Measurements from ENCODE around the gene TRPM5.

The TRPM5 gene

GRCh38 chr11:2418693-2419360, 25.5 kb downstream of the TRPM5 start:
- Histone ChIP-seq H3K9me3 (ENCODE audit: control insufficient read depth, low read length) (no peaks in the 10 kb centered on the region), H3K36me3 (ENCODE audit: control insufficient read depth, insufficient read depth, low read length) (no peaks in the 10 kb centered on the region), H3K4me1 (ENCODE audit: control insufficient read depth, insufficient read depth, low read length) (peaks cover 7% of the 10 kb centered on the region)

GRCh38 chr11:2417856-2418692, 26.2 kb downstream of the TRPM5 start:
- Histone ChIP-seq H3K36me3 (ENCODE audit: control insufficient read depth, insufficient read depth, low read length) (no peaks in the 10 kb centered on the region), H3K4me3 (ENCODE audit: low read length) (no peak overlapping the region), H3K27me3 (ENCODE audit: control insufficient read depth, insufficient read depth, low read length) (peaks cover 7% of the 10 kb centered on the region), H3K9ac (ENCODE audit: low read length) (no peak overlapping the region), H3K9me3 (ENCODE audit: control insufficient read depth, low read length) (no peaks in the 10 kb centered on the region), H3K4me1 (ENCODE audit: control insufficient read depth, insufficient read depth, low read length) (peaks cover 7% of the 10 kb centered on the region)

More at GRCh38 chr11:2418693-2419360, 25.5 kb downstream of the TRPM5 start:
- Histone ChIP-seq H3K27me3 (ENCODE audit: control insufficient read depth, insufficient read depth, low read length) (peaks cover 7% of the 10 kb centered on the region), H3K4me3 (ENCODE audit: low read length) (no peak overlapping the region), H3K9ac (ENCODE audit: low read length) (no peak overlapping the region)

GRCh38 chr11:2416765-2417164, 27.5 kb downstream of the TRPM5 start:
- peaks cover 7% of the 10 kb centered on the region for H3K4me1 ChIP-seq (ENCODE audit: control insufficient read depth, insufficient read depth, low read length)
- H3K36me3 ChIP-seq (ENCODE audit: control insufficient read depth, insufficient read depth, low read length): no peaks in the 10 kb centered on the region
- peaks cover 7% of the 10 kb centered on the region for H3K27me3 ChIP-seq (ENCODE audit: control insufficient read depth, insufficient read depth, low read length)
- no peaks in the 10 kb centered on the region for H3K9me3 ChIP-seq (ENCODE audit: control insufficient read depth, low read length)
- no peak overlapping the region for H3K4me3 ChIP-seq (ENCODE audit: low read length)
- no peak overlapping the region for H3K9ac ChIP-seq (ENCODE audit: low read length)

DNA sequence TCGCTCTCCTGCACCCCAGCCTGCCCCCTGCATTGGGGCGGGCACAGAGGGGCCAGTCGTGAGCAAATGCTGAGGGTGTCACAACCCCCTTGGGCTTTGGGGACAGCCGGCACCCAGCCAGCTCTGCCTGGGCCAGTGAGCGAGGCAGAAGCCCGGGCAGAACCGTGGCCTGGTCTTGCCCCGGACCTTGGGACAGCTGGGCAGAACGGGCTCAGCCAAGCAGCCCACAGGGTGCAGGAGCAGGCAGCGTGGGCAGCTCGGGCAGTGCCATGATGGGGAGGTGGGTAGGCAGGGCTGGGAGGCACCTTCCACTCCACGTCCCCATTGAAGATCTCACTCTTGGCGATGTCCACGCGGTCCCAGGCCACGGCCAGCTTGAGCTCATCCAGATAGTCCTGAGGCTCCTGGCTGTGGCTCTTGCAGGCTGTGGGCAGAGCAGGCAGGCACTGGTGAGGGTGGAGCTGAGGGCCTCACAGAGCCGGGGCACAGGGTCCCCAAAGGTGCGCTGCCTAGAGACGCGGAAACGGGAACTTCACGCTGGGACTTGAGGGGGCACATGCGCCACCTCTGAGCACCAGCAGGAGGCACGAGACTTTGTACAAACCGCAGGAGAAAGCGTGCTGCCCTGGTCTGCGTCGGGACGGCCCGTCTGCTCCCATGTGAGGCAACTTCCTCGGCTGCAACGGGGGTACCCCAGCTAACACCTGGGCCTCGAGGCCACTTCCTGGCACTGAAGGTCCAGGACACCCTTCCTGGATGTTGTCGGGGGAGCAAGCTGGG, 28.5 kb downstream of the TRPM5 start:
- Histone ChIP-seq H3K4me1 (ENCODE audit: control insufficient read depth, insufficient read depth, low read length) (peaks cover 5% of the 10 kb centered on the region), H3K27me3 (ENCODE audit: control insufficient read depth, insufficient read depth, low read length) (peaks cover 3% of the 10 kb centered on the region), H3K36me3 (ENCODE audit: control insufficient read depth, insufficient read depth, low read length) (no peaks in the 10 kb centered on the region), H3K4me3 (ENCODE audit: low read length) (no peak overlapping the region), H3K9ac (ENCODE audit: low read length) (no peak overlapping the region), H3K9me3 (ENCODE audit: control insufficient read depth, low read length) (no peaks in the 10 kb centered on the region)

DNA sequence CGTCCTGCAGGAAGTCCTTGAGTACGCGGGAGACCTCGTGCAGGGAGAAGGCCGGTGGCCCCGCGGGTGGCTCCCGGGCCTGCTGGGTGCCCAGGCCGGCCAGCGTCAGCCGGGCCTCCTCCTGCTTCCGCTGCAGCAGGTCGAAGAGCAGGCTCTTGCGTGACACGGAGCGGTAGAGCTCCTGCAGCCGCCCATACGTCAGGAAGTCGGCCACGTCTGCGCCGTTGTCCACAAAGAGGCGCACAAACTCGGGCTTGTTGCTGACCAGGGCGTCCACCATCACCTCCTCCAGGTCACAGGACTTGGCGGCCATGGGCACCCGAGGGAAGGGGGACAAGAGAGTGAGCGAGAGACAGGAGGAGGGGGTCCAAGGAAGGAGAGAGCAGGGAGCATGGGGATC, 29.1 kb downstream of the TRPM5 start:
- Histone ChIP-seq H3K9ac (ENCODE audit: low read length) (no peak overlapping the region), H3K4me3 (ENCODE audit: low read length) (no peak overlapping the region), H3K9me3 (ENCODE audit: control insufficient read depth, low read length) (no peaks in the 10 kb centered on the region), H3K36me3 (ENCODE audit: control insufficient read depth, insufficient read depth, low read length) (no peaks in the 10 kb centered on the region), H3K4me1 (ENCODE audit: control insufficient read depth, insufficient read depth, low read length) (no peaks in the 10 kb centered on the region), H3K27me3 (ENCODE audit: control insufficient read depth, insufficient read depth, low read length) (peaks cover 7% of the 10 kb centered on the region)

DNA sequence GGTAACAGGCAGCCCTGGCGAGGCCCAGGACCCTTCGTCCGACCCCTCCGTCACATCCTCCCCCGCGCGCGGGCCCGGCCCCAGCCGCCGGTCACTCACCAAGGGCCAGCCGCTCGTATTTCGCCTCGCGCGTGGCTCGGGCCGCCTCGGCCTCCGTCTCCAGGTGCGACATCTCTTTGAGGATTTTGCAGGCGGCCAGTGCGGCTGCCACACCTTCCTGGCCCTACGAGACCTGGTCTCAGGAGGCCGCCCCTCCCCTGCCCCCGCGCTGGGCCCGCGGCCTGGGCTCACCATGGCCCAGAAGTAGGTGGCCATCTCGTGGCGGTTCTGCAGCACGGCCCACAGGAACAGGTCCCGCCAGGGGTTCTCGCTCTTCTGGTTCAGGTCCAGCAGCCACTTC, 29.7 kb downstream of the TRPM5 start:
- Histone ChIP-seq H3K4me1 (ENCODE audit: control insufficient read depth, insufficient read depth, low read length) (no peaks in the 10 kb centered on the region), H3K36me3 (ENCODE audit: control insufficient read depth, insufficient read depth, low read length) (no peaks in the 10 kb centered on the region), H3K9me3 (ENCODE audit: control insufficient read depth, low read length) (no peaks in the 10 kb centered on the region), H3K4me3 (ENCODE audit: low read length) (no peak overlapping the region), H3K27me3 (ENCODE audit: control insufficient read depth, insufficient read depth, low read length) (peaks cover 7% of the 10 kb centered on the region), H3K9ac (ENCODE audit: low read length) (no peak overlapping the region)

GRCh38 chr11:2413742-2414579, 30.4 kb downstream of the TRPM5 start:
- H3K27me3 ChIP-seq (ENCODE audit: control insufficient read depth, insufficient read depth, low read length): peaks cover 12% of the 10 kb centered on the region
- no peak overlapping the region for H3K4me3 ChIP-seq (ENCODE audit: low read length)
- no peaks in the 10 kb centered on the region for H3K4me1 ChIP-seq (ENCODE audit: control insufficient read depth, insufficient read depth, low read length)
- no peaks in the 10 kb centered on the region for H3K36me3 ChIP-seq (ENCODE audit: control insufficient read depth, insufficient read depth, low read length)
- no peaks in the 10 kb centered on the region for H3K9me3 ChIP-seq (ENCODE audit: control insufficient read depth, low read length)
- H3K9ac ChIP-seq (ENCODE audit: low read length): no peak overlapping the region

GRCh38 chr11:2412323-2412722, 32.0 kb downstream of the TRPM5 start:
- peaks cover 1% of the 10 kb centered on the region for H3K4me1 ChIP-seq (ENCODE audit: control insufficient read depth, insufficient read depth, low read length)
- H3K36me3 ChIP-seq (ENCODE audit: control insufficient read depth, insufficient read depth, low read length): no peaks in the 10 kb centered on the region
- H3K27me3 ChIP-seq (ENCODE audit: control insufficient read depth, insufficient read depth, low read length): peaks cover 20% of the 10 kb centered on the region
- no peak overlapping the region for H3K4me3 ChIP-seq (ENCODE audit: low read length)
- no peaks in the 10 kb centered on the region for H3K9me3 ChIP-seq (ENCODE audit: control insufficient read depth, low read length)
- no peak overlapping the region for H3K9ac ChIP-seq (ENCODE audit: low read length)

DNA sequence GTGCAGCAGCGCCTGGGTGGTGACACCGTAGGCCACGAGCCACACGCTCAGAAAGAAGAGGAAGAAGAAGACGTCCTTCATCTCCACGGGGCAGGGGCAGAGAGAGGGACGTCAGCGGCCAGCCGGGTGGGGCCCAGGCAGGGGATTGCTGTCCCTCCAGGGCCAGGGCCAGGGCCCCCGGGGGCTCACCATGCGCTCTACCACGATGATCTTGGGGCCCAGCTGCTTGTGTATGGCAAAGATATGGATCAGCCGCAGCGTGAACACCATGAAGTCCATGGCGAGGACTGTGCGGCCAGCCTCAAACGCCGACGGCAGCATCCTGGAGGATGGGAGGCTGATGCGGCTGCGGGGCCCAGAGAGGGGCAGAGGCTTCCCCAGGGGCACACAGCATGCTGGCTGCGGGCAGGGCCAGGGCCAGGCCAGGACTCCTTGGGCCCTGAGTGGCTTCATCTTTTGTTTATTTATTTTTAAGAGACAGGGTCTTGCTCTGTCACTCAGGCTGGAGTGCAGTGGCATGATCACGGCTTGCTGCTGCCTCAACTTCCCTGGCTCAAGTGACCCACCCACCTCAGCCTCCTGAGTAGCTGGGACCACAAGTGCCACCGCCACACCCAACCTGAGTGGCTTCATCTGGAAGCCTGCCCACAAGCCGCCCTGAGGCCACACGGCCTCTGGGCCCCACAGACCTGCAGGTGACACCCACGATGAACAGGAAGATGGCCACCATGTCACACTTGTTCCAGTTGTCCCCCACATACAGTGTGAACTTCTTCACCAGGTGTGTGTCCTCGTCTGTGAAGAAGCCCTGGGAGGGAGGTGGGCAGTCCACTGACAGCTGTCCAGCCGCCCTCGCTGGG, 32.6 kb downstream of the TRPM5 start:
- Histone ChIP-seq H3K36me3 (ENCODE audit: control insufficient read depth, insufficient read depth, low read length) (no peaks in the 10 kb centered on the region), H3K4me3 (ENCODE audit: low read length) (no peak overlapping the region), H3K4me1 (ENCODE audit: control insufficient read depth, insufficient read depth, low read length) (peaks cover 3% of the 10 kb centered on the region)

GRCh38 chr11:2410616-2411015, 33.7 kb downstream of the TRPM5 start:
- Histone ChIP-seq H3K9me3 (ENCODE audit: control insufficient read depth, low read length) (no peaks in the 10 kb centered on the region), H3K27me3 (ENCODE audit: control insufficient read depth, insufficient read depth, low read length) (peaks cover 20% of the 10 kb centered on the region), H3K36me3 (ENCODE audit: control insufficient read depth, insufficient read depth, low read length) (no peaks in the 10 kb centered on the region), H3K4me1 (ENCODE audit: control insufficient read depth, insufficient read depth, low read length) (peaks cover 3% of the 10 kb centered on the region), H3K9ac (ENCODE audit: low read length) (no peak overlapping the region), H3K4me3 (ENCODE audit: low read length) (no peak overlapping the region)

More for the DNA sequence above, 32.6 kb downstream of the TRPM5 start:
- Histone ChIP-seq H3K9me3 (ENCODE audit: control insufficient read depth, low read length) (no peaks in the 10 kb centered on the region), H3K9ac (ENCODE audit: low read length) (no peak overlapping the region), H3K27me3 (ENCODE audit: control insufficient read depth, insufficient read depth, low read length) (peaks cover 20% of the 10 kb centered on the region)
